C4-2B (cell line): Measurements from ENCODE around the gene IGFALS.

Experiments
- ZFX ChIP-seq: fragments of 450-650 bp; IDR thresholded peaks from 2 replicates; pipeline ENCODE4 v1.6.1; 2017
- TF ChIP-seq, protein P1 (sequence below): fragments of 450-650 bp; conservative IDR thresholded peaks from 2 replicates; pipeline ENCODE4 v1.5.1; 2017; ENCODE audit warnings: mild to moderate bottlenecking

DNA sequence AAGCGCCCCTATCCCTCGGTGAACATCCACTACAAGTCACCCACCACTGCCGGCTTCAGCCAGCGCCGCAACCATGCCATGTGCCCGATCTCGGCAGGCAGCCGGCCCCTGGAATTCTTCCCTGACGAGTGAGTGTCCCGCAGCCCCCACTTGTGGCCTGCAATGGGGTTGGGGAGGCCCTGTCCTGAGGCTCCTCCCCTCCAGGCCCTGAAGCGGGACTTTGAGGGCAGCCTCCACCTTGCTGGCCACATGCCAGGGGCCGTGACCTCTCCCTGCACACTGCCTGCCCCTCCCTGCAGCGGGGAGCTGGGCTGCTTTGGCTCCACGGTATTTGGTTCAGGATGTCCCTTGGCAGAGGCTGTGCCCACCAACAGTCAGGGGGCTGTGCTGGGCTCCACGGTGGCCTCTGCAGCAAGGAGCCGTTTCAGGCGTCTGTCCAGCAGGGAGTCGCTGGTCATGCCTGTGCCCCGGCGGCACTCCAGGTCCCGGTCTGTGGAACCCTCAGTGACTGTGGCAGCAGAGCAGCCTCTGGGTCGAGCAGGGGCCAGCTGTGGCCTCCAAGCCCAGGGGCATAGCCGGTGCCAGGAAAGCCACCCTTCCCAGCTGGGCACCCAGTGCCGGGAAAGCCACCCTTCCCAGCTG lies 30.5 kb downstream of the IGFALS start:
- TF ChIP-seq, protein P1, sequence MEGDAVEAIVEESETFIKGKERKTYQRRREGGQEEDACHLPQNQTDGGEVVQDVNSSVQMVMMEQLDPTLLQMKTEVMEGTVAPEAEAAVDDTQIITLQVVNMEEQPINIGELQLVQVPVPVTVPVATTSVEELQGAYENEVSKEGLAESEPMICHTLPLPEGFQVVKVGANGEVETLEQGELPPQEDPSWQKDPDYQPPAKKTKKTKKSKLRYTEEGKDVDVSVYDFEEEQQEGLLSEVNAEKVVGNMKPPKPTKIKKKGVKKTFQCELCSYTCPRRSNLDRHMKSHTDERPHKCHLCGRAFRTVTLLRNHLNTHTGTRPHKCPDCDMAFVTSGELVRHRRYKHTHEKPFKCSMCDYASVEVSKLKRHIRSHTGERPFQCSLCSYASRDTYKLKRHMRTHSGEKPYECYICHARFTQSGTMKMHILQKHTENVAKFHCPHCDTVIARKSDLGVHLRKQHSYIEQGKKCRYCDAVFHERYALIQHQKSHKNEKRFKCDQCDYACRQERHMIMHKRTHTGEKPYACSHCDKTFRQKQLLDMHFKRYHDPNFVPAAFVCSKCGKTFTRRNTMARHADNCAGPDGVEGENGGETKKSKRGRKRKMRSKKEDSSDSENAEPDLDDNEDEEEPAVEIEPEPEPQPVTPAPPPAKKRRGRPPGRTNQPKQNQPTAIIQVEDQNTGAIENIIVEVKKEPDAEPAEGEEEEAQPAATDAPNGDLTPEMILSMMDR = no peak
- no peak for TF ChIP-seq ZFX
